ENCODE data around the gene GDF15.
"Not testable (repeated sequence)": the region's sequence is repeated elsewhere in the genome, so short reads cannot be mapped to it uniquely, and the experiment has no call there.

GDF15 gene, protein sequence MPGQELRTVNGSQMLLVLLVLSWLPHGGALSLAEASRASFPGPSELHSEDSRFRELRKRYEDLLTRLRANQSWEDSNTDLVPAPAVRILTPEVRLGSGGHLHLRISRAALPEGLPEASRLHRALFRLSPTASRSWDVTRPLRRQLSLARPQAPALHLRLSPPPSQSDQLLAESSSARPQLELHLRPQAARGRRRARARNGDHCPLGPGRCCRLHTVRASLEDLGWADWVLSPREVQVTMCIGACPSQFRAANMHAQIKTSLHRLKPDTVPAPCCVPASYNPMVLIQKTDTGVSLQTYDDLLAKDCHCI

GRCh38 chr19:18385675-18386542, at the start of gene GDF15:
TSS of gene GDF15 (plus strand) at chr19:18386158. CDS start at chr19:18386190, 32 bp downstream.
- no peak for DNase-seq

GRCh38 chr19:18338541-18338940, 47.4 kb upstream of the GDF15 start:
- DNase-seq: no peak

DNA sequence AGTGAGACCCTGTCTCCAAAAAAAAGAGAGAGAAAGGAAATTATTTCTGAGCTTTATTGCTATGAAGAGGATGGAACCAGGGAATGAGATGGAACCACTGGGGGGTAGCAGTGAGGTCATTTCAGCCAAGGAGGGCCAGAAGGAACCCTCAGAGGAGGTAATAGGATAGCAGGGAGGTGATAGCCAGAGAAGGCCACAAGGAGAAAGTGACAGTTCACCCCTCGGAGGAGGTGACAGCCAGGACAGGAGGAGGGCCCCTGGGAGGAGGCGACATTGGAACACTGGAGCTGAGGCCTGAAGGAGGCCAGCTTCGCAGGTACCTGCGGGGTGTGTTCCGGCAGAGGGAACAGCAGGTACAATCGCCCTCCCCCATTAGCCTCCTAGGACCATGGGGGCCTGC, 46.2 kb upstream of the GDF15 start:
- no peak for DNase-seq

DNA sequence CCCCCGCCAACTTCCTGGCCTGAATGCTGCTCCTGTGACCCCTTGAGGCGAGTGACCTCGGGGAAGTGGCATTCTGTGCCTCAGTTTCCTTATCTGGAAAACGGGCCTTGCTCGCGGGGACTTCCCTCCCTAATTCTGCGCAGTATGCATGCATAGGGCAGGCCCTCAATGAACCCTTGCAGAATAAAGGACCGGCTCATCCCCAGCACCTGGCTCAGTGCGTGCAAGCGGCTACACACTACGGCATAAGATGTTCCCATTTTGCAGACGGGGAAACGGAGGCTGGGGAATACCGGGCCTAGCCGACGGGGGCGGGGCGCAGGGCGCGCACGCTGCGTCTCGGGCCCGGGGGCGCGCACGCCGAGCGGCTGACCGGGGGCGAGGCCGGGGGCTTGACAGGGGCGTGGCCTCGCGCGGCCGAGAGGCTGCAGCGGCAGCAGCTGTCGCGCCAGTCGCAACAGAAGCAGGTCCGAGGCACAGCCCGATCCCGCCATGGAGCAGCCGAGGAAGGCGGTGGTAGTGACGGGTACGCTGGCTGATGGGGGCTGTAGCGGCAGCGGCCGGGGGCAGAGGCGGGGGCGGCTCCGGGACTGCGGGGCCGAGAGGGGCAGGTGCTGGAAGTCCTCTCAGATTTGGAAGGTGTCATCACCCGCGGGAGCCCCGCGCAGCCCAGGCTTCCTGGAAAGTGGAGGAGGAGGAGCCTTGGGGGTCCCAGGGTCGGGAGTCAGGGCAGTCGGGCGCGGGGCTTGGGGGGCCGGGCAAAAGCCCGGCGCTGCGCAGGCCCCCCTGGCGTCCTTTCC, 45.6 kb upstream of the GDF15 start, which contains the start of gene PGPEP1:
PGPEP1 (plus strand) TSS at position 409 of the 800 bp plus-strand sequence; CDS start at position 493, 84 bp downstream.
- DNase-seq: no peak

GRCh38 chr19:18340990-18341868, 44.7 kb upstream of the GDF15 start:
- no peak for DNase-seq

GRCh38 chr19:18342090-18342632, 43.8 kb upstream of the GDF15 start:
- no peak for DNase-seq

GRCh38 chr19:18344582-18344950, 41.4 kb upstream of the GDF15 start:
- DNase-seq: no peak

DNA sequence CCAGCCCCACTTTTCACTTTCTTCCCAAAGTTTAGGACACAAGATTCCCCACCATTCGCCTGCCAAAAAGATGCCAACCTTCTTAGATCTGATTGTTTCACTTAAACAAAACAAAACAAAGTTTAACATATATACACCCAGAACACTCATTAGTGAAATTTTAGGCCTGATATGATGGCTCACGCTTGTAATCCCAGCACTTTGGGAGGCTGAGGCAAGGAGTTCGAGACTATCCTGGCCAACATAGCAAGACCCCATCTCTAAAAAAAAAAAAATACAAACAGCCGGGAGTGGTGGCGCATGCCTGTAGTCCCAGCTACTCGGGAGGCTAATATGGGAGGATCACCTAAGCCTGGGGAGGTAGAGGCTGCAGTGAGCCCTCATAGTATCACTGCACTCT, 40.7 kb upstream of the GDF15 start:
- no peak for DNase-seq

GRCh38 chr19:18346091-18346490, 39.9 kb upstream of the GDF15 start:
- no peak for DNase-seq

- no peak for DNase-seq
These were observed 37.8 kb upstream of the GDF15 start for GRCh38 chr19:18348171-18348570.

- DNase-seq: not testable (repeated sequence)
These were observed 37.1 kb upstream of the GDF15 start for GRCh38 chr19:18348818-18349339.

GRCh38 chr19:18349524-18350128, 36.3 kb upstream of the GDF15 start:
- DNase-seq: no peak

- no peak for DNase-seq
These were observed 35.5 kb upstream of the GDF15 start for GRCh38 chr19:18350490-18350889.

- DNase-seq: no peak
These were observed 34.4 kb upstream of the GDF15 start for GRCh38 chr19:18351544-18351943.

DNA sequence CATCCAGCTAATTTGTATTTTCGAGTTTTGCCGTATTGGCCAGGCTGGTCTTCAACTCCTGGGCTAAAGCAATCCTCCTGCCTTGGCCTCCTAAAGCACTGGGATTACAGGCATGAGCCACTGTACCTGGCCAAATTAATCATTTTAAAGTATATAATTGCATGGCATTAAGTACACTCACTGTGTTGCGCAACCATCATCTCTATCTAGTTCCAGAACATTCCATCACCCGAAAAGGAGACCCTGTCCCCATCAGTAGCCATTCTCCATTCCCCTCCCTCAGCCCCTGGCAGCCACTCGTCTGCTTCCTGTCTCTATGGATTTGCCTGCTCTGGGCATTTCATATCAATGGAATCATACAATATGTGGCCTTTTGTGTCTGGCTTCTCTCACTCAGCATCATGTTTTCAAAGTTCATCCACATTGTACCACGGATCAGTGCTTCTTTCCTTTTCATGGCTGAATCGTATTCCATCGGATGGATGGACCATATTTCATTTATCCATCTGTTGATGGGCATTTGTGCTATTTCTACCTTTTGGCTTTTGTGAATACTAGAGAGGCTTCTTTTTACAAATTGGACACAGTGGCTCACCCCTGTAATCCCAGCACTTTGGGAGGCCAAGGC, 32.5 kb upstream of the GDF15 start:
- no peak for DNase-seq

GRCh38 chr19:18354743-18355142, 31.2 kb upstream of the GDF15 start:
- not testable (repeated sequence) for DNase-seq

GRCh38 chr19:18357041-18357440, 28.9 kb upstream of the GDF15 start:
- DNase-seq: no peak

GRCh38 chr19:18361646-18362045, 24.3 kb upstream of the GDF15 start:
- no peak for DNase-seq

DNA sequence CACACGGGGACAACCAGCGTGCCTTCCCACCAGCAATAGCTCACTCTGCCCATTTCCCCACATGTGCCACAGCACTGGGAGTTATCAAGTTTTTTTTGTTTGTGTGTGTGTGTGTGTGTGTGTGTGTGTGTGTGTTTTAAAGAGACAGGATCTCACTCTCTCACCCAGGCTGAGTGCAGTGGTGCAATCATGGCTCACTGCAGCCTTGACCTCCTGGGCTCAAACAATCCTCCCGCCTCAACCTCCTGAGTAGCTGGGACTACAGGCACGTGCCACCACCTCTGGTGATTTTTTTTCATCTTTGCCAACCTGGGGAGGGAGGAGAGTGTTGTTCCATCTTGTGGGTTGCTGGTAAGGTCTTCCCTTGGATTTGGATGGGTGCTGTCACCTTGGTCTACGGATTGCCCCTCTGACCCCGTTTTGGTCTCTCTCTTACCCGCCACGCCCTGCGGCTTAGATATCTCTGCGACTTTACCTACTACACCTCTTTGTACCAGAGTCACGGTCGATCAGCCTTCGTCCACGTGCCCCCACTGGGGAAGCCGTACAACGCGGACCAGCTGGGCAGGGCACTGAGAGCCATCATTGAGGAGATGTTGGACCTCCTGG, 22.9 kb upstream of the GDF15 start:
- no peak for DNase-seq

DNA sequence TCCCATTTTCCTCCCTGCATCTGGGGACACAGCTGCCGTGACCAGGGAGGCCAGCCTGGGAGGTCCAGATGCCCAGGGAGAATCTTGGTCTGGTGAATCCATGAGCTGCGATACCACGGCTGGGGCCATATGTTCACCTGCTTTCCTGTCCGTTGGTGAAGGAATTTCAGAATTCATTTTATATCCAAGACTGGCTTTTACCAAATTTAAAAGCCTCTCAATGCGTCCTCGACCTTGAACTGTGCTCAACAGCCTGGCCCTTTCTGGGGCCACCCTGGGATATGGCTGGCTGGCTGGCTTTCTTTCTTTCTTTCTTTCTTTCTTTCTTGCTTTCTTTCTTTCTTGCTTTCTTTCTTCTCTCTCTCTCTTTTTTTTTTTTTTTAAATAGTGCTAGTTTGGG, 22.2 kb upstream of the GDF15 start:
- DNase-seq: no peak

Measured in DMS153 (cell line).